Mucosa of descending colon (tissue), 3 donors: ENCODE data around the gene SIX1. TPM values are rescaled to one million over a fixed set of nuclear protein-coding genes. Genes with fewer than 3 reads are reported as not detected.

ENCODE experiments used
- ATAC-seq: fragments of 200-7000 bp; cut with Tn5 transposase; one replicate; pipeline ENCODE4 v1.9.1; 2020; ENCODE audit warnings: mild to moderate bottlenecking, moderate library complexity
- DNase-seq, 3 donors: peaks; one replicate each; pipeline ENCODE4 v3.0.0-alpha.2; 2020
- H3K36me3 ChIP-seq: fragments of 200-600 bp; one replicate; pipeline ENCODE4 v1.8.0; 2021; ENCODE audit warnings: low read depth, mild to moderate bottlenecking
- H3K4me1 ChIP-seq: fragments of 200-600 bp; one replicate; pipeline ENCODE4 v1.8.0; 2021; ENCODE audit warnings: low read depth, mild to moderate bottlenecking
- H3K4me3 ChIP-seq: fragments of 200-600 bp; one replicate; pipeline ENCODE4 v1.8.0; 2021; ENCODE audit warnings: mild to moderate bottlenecking
- H3K9me3 ChIP-seq: fragments of 200-600 bp; one replicate; pipeline ENCODE4 v1.8.0; 2021; ENCODE audit warnings: mild to moderate bottlenecking
- intact Hi-C, 2 donors: fragments of 100-400 bp; cut with DNase I in 1 of 2; cut with micrococcal nuclease in 1 of 2; formaldehyde crosslinking; loops; one replicate each; pipeline versions ENCODE4 v1.11.0 to v1.11.1; 2022; cut with DNase I, micrococcal nuclease
- total RNA-seq, 3 donors: library from RNA; stranded (reverse); fragmentation: NEBNext Ultra II Directional in 2 of 3; extraction: Animal tissue kit (Norgen Biotek cat#: 25700) in 2 of 3; gene quantifications; one replicate each; pipeline versions ENCODE4 v1.2.1 to v1.2.4, GENCODE V29; 2021 to 2023
- TF ChIP-seq, protein P1 (sequence below): fragments of 200-600 bp; IDR thresholded peaks from one replicate; pipeline ENCODE4 v1.8.0; 2022; ENCODE audit warnings: antibody characterized with exemption, mild to moderate bottlenecking
- donor health status: DM: no; HTN: no; CAD: no; lungs with moderate emphysema.
- donor health status: DM: no; HTN: no; CAD: no.
- donor health status: DM: no; HTN: yes; CAD: no.

Gene SIX1
- total RNA-seq, 3 donors from 2014 or later: 0.16 TPM; not detected in 2

GRCh38 chr14:60650373-60650961 is 1.2 kb upstream of the SIX1 start:
- no peak for DNase-seq
- intact Hi-C loops: no loop called here
- no peak for ATAC-seq
- peaks cover 28% of the 10 kb centered on the region for H3K4me1 ChIP-seq
- no peaks in the 10 kb centered on the region for H3K36me3 ChIP-seq
- TF ChIP-seq, protein P1, sequence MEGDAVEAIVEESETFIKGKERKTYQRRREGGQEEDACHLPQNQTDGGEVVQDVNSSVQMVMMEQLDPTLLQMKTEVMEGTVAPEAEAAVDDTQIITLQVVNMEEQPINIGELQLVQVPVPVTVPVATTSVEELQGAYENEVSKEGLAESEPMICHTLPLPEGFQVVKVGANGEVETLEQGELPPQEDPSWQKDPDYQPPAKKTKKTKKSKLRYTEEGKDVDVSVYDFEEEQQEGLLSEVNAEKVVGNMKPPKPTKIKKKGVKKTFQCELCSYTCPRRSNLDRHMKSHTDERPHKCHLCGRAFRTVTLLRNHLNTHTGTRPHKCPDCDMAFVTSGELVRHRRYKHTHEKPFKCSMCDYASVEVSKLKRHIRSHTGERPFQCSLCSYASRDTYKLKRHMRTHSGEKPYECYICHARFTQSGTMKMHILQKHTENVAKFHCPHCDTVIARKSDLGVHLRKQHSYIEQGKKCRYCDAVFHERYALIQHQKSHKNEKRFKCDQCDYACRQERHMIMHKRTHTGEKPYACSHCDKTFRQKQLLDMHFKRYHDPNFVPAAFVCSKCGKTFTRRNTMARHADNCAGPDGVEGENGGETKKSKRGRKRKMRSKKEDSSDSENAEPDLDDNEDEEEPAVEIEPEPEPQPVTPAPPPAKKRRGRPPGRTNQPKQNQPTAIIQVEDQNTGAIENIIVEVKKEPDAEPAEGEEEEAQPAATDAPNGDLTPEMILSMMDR: no peak
- H3K4me3 ChIP-seq: no peak overlapping the region
- H3K9me3 ChIP-seq: no peaks in the 10 kb centered on the region

GRCh38 chr14:60649875-60650372 is 647 bp upstream of the SIX1 start:
- no peak for DNase-seq
- no peak overlapping the region for H3K4me3 ChIP-seq
- peaks cover 28% of the 10 kb centered on the region for H3K4me1 ChIP-seq
- TF ChIP-seq, protein P1: no peak
- no peak for ATAC-seq
- intact Hi-C loops: no loop called here
- H3K9me3 ChIP-seq: no peaks in the 10 kb centered on the region
- H3K36me3 ChIP-seq: no peaks in the 10 kb centered on the region

GRCh38 chr14:60648249-60648933 is 886 bp downstream of the SIX1 start:
- intact Hi-C loops: no loop called here
- ATAC-seq: peak; percentile 5
- TF ChIP-seq, protein P1: no peak
- H3K4me3 ChIP-seq: no peak overlapping the region
- peaks cover 28% of the 10 kb centered on the region for H3K4me1 ChIP-seq
- peak in 1 of 3 donors; percentile 42 for DNase-seq
- H3K36me3 ChIP-seq: no peaks in the 10 kb centered on the region
- no peaks in the 10 kb centered on the region for H3K9me3 ChIP-seq

- Histone ChIP-seq H3K36me3 (no peaks in the 10 kb centered on the region), H3K9me3 (no peaks in the 10 kb centered on the region), H3K4me1 (peaks cover 26% of the 10 kb centered on the region), H3K4me3 (no peak overlapping the region)
- TF ChIP-seq, protein P1: no peak
- intact Hi-C loops: no loop called here
- no peak for ATAC-seq
- no peak for DNase-seq
Measured at GRCh38 chr14:60647837-60648248, 1.4 kb downstream of the SIX1 start.

DNA sequence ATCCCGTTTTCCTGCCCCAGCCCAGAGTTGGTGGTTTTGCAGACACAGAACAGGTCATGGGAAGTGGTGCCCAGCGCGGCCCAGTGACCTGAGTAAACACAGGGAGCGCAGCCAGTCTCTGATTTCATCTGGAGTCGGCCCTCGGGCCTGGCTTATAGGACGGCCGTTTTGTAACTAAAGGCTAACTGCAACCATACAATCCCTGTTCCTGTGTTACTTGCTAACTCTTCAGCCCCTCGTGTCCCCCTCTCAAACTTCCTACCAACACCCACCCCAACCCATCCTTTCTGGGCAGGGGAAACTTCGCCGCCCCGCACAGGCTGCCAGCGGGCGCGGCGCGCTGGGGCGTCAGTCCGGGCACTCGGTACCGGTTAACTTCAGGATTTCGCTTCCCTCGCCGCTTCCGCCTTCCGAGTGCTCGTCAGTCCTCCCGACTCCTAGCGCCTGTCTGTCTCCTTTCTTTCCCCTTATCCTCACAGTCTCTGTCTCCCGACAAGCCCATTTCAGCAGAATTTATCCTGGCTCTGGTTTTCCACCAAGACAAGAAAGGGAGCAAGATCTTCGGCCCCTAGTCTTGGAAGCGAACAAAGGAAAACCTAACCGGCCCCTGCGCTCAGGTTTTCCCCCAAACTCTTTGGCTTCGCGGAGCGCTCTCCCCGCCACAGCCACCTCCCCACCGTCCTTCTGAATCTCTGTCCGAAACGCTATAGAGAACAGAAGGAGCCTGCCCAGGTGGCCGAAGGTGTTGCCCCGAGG is 2.0 kb downstream of the SIX1 start:
- ATAC-seq: peak; percentile 30
- Histone ChIP-seq H3K4me1 (peaks cover 25% of the 10 kb centered on the region), H3K36me3 (no peaks in the 10 kb centered on the region), H3K9me3 (no peaks in the 10 kb centered on the region), H3K4me3 (no peak overlapping the region)
- intact Hi-C loops: no loop called here
- TF ChIP-seq, protein P1: no peak
- DNase-seq: peak in 1 of 3 donors; percentile 48
